Upper lobe of left lung (tissue), 4 donors: ENCODE results near the gene RRP1B.

Source experiments
- CTCF ChIP-seq, 6 experiments: fragments of 450-650 bp in 4 of 6; fragments of 200-600 bp in 2 of 6; sonication (generic) in 2 of 6; IDR thresholded peaks; one replicate each; pipeline ENCODE4 v1.5.1; 2016 to 2019; ENCODE audit warnings: antibody characterized with exemption in 6 of 6
- POLR2AphosphoS5 ChIP-seq, 2 donors: sonication (generic); formaldehyde crosslinking; IDR thresholded peaks; one replicate each; pipeline ENCODE4 v1.5.1; 2017; ENCODE audit warnings: antibody characterized with exemption in 2 of 2

- TF ChIP-seq CTCF (IDR thresholded peaks at IDR 0.05) (no peak), POLR2AphosphoS5 (IDR thresholded peaks at IDR 0.05) (no peak)
Measured at GRCh38 chr21:43721939-43722338, 62.6 kb downstream of the RRP1B start.
